GM21717 (cell line): Measurements from ENCODE around the gene ZIC2.

Source experiments
- ATAC-seq: cut with Tn5 transposase; IDR thresholded peaks from one replicate; pipeline ENCODE4 v1.9.1; 2021; ENCODE audit warnings: mild to moderate bottlenecking, moderate library complexity; ENCODE audit not compliant: unreplicated experiment

The ZIC2 gene

GRCh38 chr13:99985241-99985874 is 3.8 kb downstream of the ZIC2 start:
- no peak for ATAC-seq

GRCh38 chr13:99985886-99986527 is 4.4 kb downstream of the ZIC2 start:
- ATAC-seq: no peak

- no peak for ATAC-seq
Measured at GRCh38 chr13:99986741-99987140, 5.2 kb downstream of the ZIC2 start.

GRCh38 chr13:99987154-99988019 is 5.8 kb downstream of the ZIC2 start:
- no peak for ATAC-seq

- ATAC-seq: no peak
Measured at GRCh38 chr13:99988529-99989275, 7.1 kb downstream of the ZIC2 start.

GRCh38 chr13:99989276-99990125 is 7.9 kb downstream of the ZIC2 start:
- ATAC-seq: no peak

- ATAC-seq: no peak
Measured at GRCh38 chr13:99990126-99990977, 8.8 kb downstream of the ZIC2 start.

GRCh38 chr13:99991013-99991827 is 9.6 kb downstream of the ZIC2 start:
- no peak for ATAC-seq

GRCh38 chr13:99991828-99992775 is 10.5 kb downstream of the ZIC2 start:
- ATAC-seq: no peak

- no peak for ATAC-seq
Measured at GRCh38 chr13:99992949-99993351, 11.4 kb downstream of the ZIC2 start.

- no peak for ATAC-seq
Measured at GRCh38 chr13:99993660-99994637, 12.4 kb downstream of the ZIC2 start.

GRCh38 chr13:99994638-99995020 is 13.0 kb downstream of the ZIC2 start:
- no peak for ATAC-seq

- no peak for ATAC-seq
Measured at GRCh38 chr13:99995104-99995588, 13.6 kb downstream of the ZIC2 start.

GRCh38 chr13:99995589-99996380 is 14.2 kb downstream of the ZIC2 start:
- ATAC-seq: no peak

- ATAC-seq: no peak
Measured at GRCh38 chr13:99996381-99996973, 14.9 kb downstream of the ZIC2 start.
